H1 (cell line): ENCODE results near the gene HSPA1A. TPM values are rescaled to one million over a fixed set of nuclear protein-coding genes. Genes with fewer than 3 reads are reported as not detected.

ENCODE experiments used
- CTCF ChIA-PET: fragments of 300-600 bp; sonication (Branson Sonifier 250); formaldehyde crosslinking; loops from one replicate; lab custom pipeline; 2021; ENCODE audit not compliant: partially characterized antibody; lab: Charles Lee
- POLR2A ChIA-PET: fragments of 300-600 bp; sonication (Branson Sonifier 250); formaldehyde crosslinking; loops from one replicate; lab custom pipeline; 2021; ENCODE audit warnings: inconsistent platforms; ENCODE audit not compliant: partially characterized antibody; lab: Charles Lee
- DNase-seq, 2 experiments: peaks; one replicate each; pipeline versions ENCODE4 v3.0.0 to v3.0.0-alpha.2; 2010 to 2022; ENCODE audit warnings: low spot score in 2 of 2, low read depth in 1 of 2, mixed read lengths in 1 of 2
- FAIRE-seq: peaks from 2 replicates; lab custom pipeline; 2011; peaks lifted over from hg19 to GRCh38; lab: Jason Lieb, UNC
- H2AFZ ChIP-seq: 2 replicates; pipeline ENCODE4 v1.8.1; 2012; ENCODE audit warnings: low read length, inconsistent platforms
- H2AK5ac ChIP-seq: 2 replicates; pipeline ENCODE4 v1.6.1; 2013; ENCODE audit warnings: low read depth, low read length
- H2BK120ac ChIP-seq: replicated peaks from 2 replicates; pipeline ENCODE3; 2013; ENCODE audit warnings: low read depth, low read length, inconsistent platforms
- H2BK12ac ChIP-seq: 2 replicates; pipeline ENCODE4 v1.6.1; 2013; ENCODE audit warnings: low read depth, low read length
- H2BK15ac ChIP-seq: 2 replicates; pipeline ENCODE4 v1.6.1; 2013; ENCODE audit warnings: low read length
- H2BK20ac ChIP-seq: 2 replicates; pipeline ENCODE4 v1.6.1; 2013; ENCODE audit warnings: low read length
- H2BK5ac ChIP-seq: 2 replicates; pipeline ENCODE4 v1.6.1; 2013; ENCODE audit warnings: low read depth, low read length
- H3K14ac ChIP-seq: 2 replicates; pipeline ENCODE4 v1.6.1; 2013; ENCODE audit warnings: inconsistent platforms; ENCODE audit not compliant: insufficient read length
- H3K18ac ChIP-seq: 2 replicates; pipeline ENCODE4 v1.6.1; 2013; ENCODE audit warnings: low read length; ENCODE audit errors: extremely low read depth
- H3K23ac ChIP-seq: 2 replicates; pipeline ENCODE4 v1.6.1; 2013; ENCODE audit warnings: inconsistent platforms; ENCODE audit not compliant: insufficient read length
- H3K23me2 ChIP-seq: 2 replicates; pipeline ENCODE4 v1.6.1; 2013; ENCODE audit warnings: low read depth, low read length
- H3K27ac ChIP-seq: 2 replicates; pipeline ENCODE4 v1.6.1; 2011; ENCODE audit warnings: low read depth, low read length, inconsistent platforms
- H3K27me3 ChIP-seq, 4 experiments: replicated peaks in 1 of 4; 1 replicate in 1 of 4; 2 replicates in 3 of 4; pipeline versions ENCODE4 v1.6.1 to v1.8.1; 2011 to 2013; ENCODE audit warnings: low read length in 3 of 4, mild to moderate bottlenecking in 3 of 4, inconsistent platforms in 2 of 4, mixed read lengths in 2 of 4, moderate library complexity in 1 of 4; ENCODE audit not compliant: control insufficient read depth in 3 of 4, insufficient read depth in 3 of 4; ENCODE audit errors: extremely low read depth in 1 of 4
- H3K36me3 ChIP-seq, 4 experiments: 2 replicates each; pipeline versions ENCODE4 v1.6.1 to v1.8.1; 2011 to 2013; ENCODE audit warnings: mild to moderate bottlenecking in 4 of 4, low read length in 3 of 4, moderate library complexity in 2 of 4, control low read depth in 1 of 4, inconsistent platforms in 1 of 4; ENCODE audit not compliant: insufficient read depth in 4 of 4, control insufficient read depth in 2 of 4
- H3K4ac ChIP-seq: replicated peaks from 2 replicates; pipeline ENCODE3; 2013; ENCODE audit warnings: low read length, low read depth, mixed read lengths, inconsistent platforms; ENCODE audit not compliant: insufficient read length
- H3K4me1 ChIP-seq, 4 experiments: replicated peaks in 1 of 4; 1 replicate in 1 of 4; 2 replicates in 3 of 4; pipeline versions ENCODE4 v1.6.1 to v1.8.1; 2011 to 2013; ENCODE audit warnings: low read length in 3 of 4, inconsistent platforms in 2 of 4, mixed read lengths in 1 of 4; ENCODE audit not compliant: insufficient read depth in 4 of 4, control insufficient read depth in 3 of 4
- H3K4me2 ChIP-seq, 2 experiments: 2 replicates each; pipeline versions ENCODE4 v1.6.1 to v1.8.1; 2011 to 2013; ENCODE audit warnings: low read depth in 2 of 2, low read length in 2 of 2, control low read depth in 1 of 2, inconsistent platforms in 1 of 2, mild to moderate bottlenecking in 1 of 2; ENCODE audit not compliant: insufficient read depth in 1 of 2
- H3K4me3 ChIP-seq, 4 experiments: fragments of 200-600, 300-600 bp in 1 of 4; sonication (generic), shearing (Covaris generic), sonication (Bioruptor Twin) in 1 of 4; 2 replicates each; pipeline versions ENCODE4 v1.5.1 to v1.8.1; 2011 to 2016; ENCODE audit warnings: low read length in 4 of 4, low read depth in 3 of 4, control low read depth in 2 of 4, inconsistent platforms in 2 of 4, mild to moderate bottlenecking in 2 of 4, mixed read lengths in 1 of 4, moderate library complexity in 1 of 4; ENCODE audit not compliant: insufficient read depth in 2 of 4; ENCODE audit errors: extremely low read depth in 1 of 4
- H3K56ac ChIP-seq: replicated peaks from 2 replicates; pipeline ENCODE3; 2013; ENCODE audit warnings: low read depth, mild to moderate bottlenecking, mixed read lengths, low read length, inconsistent platforms; ENCODE audit not compliant: insufficient read length
- H3K79me1 ChIP-seq: 2 replicates; pipeline ENCODE4 v1.6.1; 2013; ENCODE audit warnings: low read depth, low read length, control low read depth
- H3K79me2 ChIP-seq, 2 experiments: 2 replicates each; pipeline versions ENCODE4 v1.6.1 to v1.8.1; 2012 to 2013; ENCODE audit warnings: low read length in 2 of 2, mild to moderate bottlenecking in 2 of 2, inconsistent platforms in 1 of 2; ENCODE audit not compliant: insufficient read depth in 2 of 2, control insufficient read depth in 1 of 2
- H3K9ac ChIP-seq, 4 experiments: replicated peaks in 1 of 4; 1 replicate in 1 of 4; 2 replicates in 3 of 4; pipeline versions ENCODE4 v1.6.1 to v1.8.1; 2011 to 2013; ENCODE audit warnings: low read depth in 3 of 4, low read length in 3 of 4, control low read depth in 2 of 4, mild to moderate bottlenecking in 2 of 4, moderate library complexity in 2 of 4, inconsistent platforms in 1 of 4; ENCODE audit errors: extremely low read depth in 1 of 4
- H3K9me3 ChIP-seq, 2 experiments: 2 replicates each; pipeline versions ENCODE4 v1.6.1 to v1.8.1; 2012 to 2013; ENCODE audit warnings: mild to moderate bottlenecking in 2 of 2, moderate library complexity in 2 of 2, control low read depth in 1 of 2, inconsistent platforms in 1 of 2, low read depth in 1 of 2, low read length in 1 of 2, mixed read lengths in 1 of 2; ENCODE audit not compliant: insufficient read depth in 2 of 2
- H4K20me1 ChIP-seq, 2 experiments: replicated peaks in 1 of 2; 2 replicates each; pipeline versions ENCODE3 to v1.8.1; 2011 to 2013; ENCODE audit warnings: inconsistent platforms in 2 of 2, low read length in 2 of 2, mild to moderate bottlenecking in 1 of 2; ENCODE audit not compliant: insufficient read depth in 2 of 2, control insufficient read depth in 1 of 2
- H4K5ac ChIP-seq: 2 replicates; pipeline ENCODE4 v1.6.1; 2013; ENCODE audit warnings: low read length, low read depth, mixed read lengths, inconsistent platforms; ENCODE audit not compliant: insufficient read length
- H4K8ac ChIP-seq: 2 replicates; pipeline ENCODE4 v1.8.0; 2013; ENCODE audit warnings: mild to moderate bottlenecking, moderate library complexity, low read length, inconsistent platforms; ENCODE audit not compliant: insufficient read depth; ENCODE audit errors: extremely low read depth
- H4K91ac ChIP-seq: replicated peaks from 2 replicates; pipeline ENCODE3; 2013; ENCODE audit warnings: low read length, mixed read lengths, inconsistent platforms; ENCODE audit not compliant: insufficient read length
- CREB1 ChIP-seq: IDR thresholded peaks from 2 replicates; pipeline ENCODE4 v1.6.1; 2012; ENCODE audit warnings: inconsistent platforms
- E2F6 ChIP-seq: IDR thresholded peaks from 2 replicates; pipeline ENCODE4 v1.6.1; 2012; ENCODE audit warnings: inconsistent platforms
- PHF8 ChIP-seq: fragments of 200-600 bp; sonication (generic); conservative IDR thresholded peaks from 2 replicates; pipeline ENCODE4 v1.7.1; 2012; ENCODE audit warnings: low read depth, mild to moderate bottlenecking, inconsistent platforms, low read length, moderate library complexity
- RFX5 ChIP-seq: IDR thresholded peaks from 2 replicates; pipeline ENCODE4 v1.6.1; 2011; ENCODE audit warnings: low read depth, low read length, improper control_type of control experiment, borderline replicate concordance
- SAP30 ChIP-seq: fragments of 300-600 bp; sonication (generic); IDR thresholded peaks from 2 replicates; pipeline ENCODE4 v1.7.1; 2012; ENCODE audit warnings: low read length, moderate library complexity, mild to moderate bottlenecking, inconsistent platforms; ENCODE audit not compliant: insufficient read depth, insufficient replicate concordance
- SIN3A ChIP-seq, 2 experiments: IDR thresholded peaks in 1 of 2; conservative IDR thresholded peaks in 1 of 2; 2 replicates each; pipeline ENCODE4 v1.6.1; 2011 to 2012; ENCODE audit warnings: low read length in 2 of 2, improper control_type of control experiment in 1 of 2, low read depth in 1 of 2, mild to moderate bottlenecking in 1 of 2
- TBP ChIP-seq: IDR thresholded peaks from 2 replicates; pipeline ENCODE4 v1.6.1; 2011; ENCODE audit warnings: low read depth, low read length, improper control_type of control experiment
- WGBS, 2 experiments: shearing (Covaris generic) in 1 of 2; methylation state at CpG; one replicate each; pipeline versions ENCODE4 v1.1.6 to v1.1.7; 2013 to 2015; ENCODE audit warnings: low lambda C conversion rate in 2 of 2, mixed read lengths in 2 of 2, inconsistent platforms in 1 of 2, low coverage in 1 of 2, missing lambda C conversion rate in 1 of 2; ENCODE audit not compliant: insufficient replicate concordance in 2 of 2, insufficient coverage in 1 of 2, insufficient read length in 1 of 2; ENCODE audit errors: extremely low coverage in 1 of 2, missing lambda C conversion rate in 1 of 2; 5-methylcytosine and 5-hydroxymethylcytosine counted together
- polyA plus RNA-seq, 7 experiments: library from polyadenylated mRNA; depleted of rRNA in 3 of 7; stranded (reverse) in 5 of 7; unstranded in 2 of 7; fragments of >200 nt in 5 of 7; fragments of 200-250 nt in 2 of 7; gene quantifications; 1 replicate in 5 of 7; 2 replicates in 1 of 7; 4 replicates in 1 of 7; pipeline versions ENCODE4 v1.2.1 to v1.2.3, GENCODE V29; 2011 to 2013; ENCODE audit warnings: missing spikeins in 2 of 7, mixed read lengths in 2 of 7
- total RNA-seq: library from RNA; stranded (reverse); fragmentation: NEBNext Ultra II Directional; extraction: Animal tissue kit (Norgen Biotek cat#: 25700); gene quantifications from 2 replicates; pipeline ENCODE4 v1.2.1, GENCODE V29; 2021
- TF ChIP-seq, protein P1 (sequence below): IDR thresholded peaks from 2 replicates; pipeline ENCODE4 v1.6.1; 2011; ENCODE audit warnings: low read depth, mild to moderate bottlenecking, low read length; ENCODE audit not compliant: insufficient read depth

HSPA1A gene
- total and polyA plus RNA-seq, 2 of the 8 experiments (the other 6 are each of a cell fraction or from before 2014, with no cell fraction given) = 40.7 to 54.0 TPM

DNA sequence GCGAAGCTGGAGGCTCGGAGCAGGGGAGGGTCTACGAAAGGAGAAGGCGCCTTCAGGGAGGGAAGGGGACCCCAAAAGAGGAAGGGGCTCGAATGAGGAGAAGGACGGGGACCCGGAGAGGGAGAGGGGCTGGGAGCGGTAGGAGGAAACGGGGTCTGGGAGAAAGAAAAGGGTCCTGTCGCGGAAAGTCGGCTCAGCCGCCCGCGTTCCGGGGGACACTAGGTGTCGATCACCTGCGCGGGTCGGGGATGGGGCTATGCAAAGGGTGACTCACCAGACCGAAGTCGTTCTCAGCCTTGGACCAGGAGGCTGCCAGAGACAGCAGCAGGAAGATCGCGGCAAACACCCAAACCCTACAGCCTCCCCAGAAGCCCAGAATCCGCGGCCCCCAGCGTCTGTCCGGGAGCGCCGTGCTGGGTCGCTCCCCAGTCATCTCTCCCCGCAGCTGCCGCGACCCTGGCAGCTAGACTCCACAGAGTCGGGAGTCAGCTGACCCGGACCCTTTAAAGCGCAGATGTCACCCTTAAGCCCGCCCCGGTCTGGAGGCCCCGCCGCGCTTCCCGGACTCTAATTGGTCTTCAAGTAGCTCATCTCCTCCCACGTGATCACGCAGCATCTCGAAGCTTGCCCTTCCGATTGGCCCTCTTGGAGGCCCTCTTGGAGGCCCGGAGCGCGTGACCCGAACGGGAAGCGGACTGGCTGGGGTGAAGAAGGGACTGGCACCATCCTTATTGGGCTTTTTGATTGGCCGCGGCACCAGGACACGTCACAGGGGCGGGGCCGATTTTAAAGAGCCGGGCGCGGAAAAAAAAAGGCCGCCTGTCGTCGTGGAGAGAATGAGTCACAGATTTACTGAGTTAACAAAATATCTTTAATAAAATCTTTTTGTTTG lies 47.2 kb downstream of the HSPA1A start, which contains the start of gene NEU1:
TSS of gene NEU1 (minus strand) at position 478 of the 892 bp plus-strand sequence. CDS start at position 433, 45 bp downstream.
- peaks cover 8% of the 10 kb centered on the region; the same call in 1 of the 2 replicates for H3K23me2 ChIP-seq
- peak; percentile 97 to 99 for DNase-seq
- peak within 1 kb of the TSS; percentile 44; the same call in 1 of the 2 replicates for H3K18ac ChIP-seq
- H3K9me3 ChIP-seq = no peaks in the 10 kb centered on the region
- no peaks in the 10 kb centered on the region for H4K20me1 ChIP-seq
- no peak within 1 kb of the TSS for H2BK12ac ChIP-seq
- WGBS, 2 experiments = 3% methylated on average over 61 of the region's 64 CpGs; no CpG with 5 or more reads in 1 of the 2 experiments
- H4K8ac ChIP-seq = no peak within 1 kb of the TSS; the same call in none of the 2 replicates
- peak within 1 kb of the TSS; percentile 31; the same call in 1 of the 2 replicates for H3K27ac ChIP-seq
- CTCF ChIA-PET = interaction anchor here (0.6 to 1.6 kb wide), 6 partner anchors 10 to 93 kb away, joined by 3 to 4 read pairs (median 3); partner anchors contain the start of gene VARS1
- no peaks in the 10 kb centered on the region for H3K79me2 ChIP-seq
- 0 out of 7 replicates have a peak, but pooled peaks cover 0 to 3% (median 0%) of the 10 kb centered on the region in 4 experiments for H3K27me3 ChIP-seq
- peak within 1 kb of the TSS; percentile 44 for H3K4ac ChIP-seq
- peak within 1 kb of the TSS in 3 of 4 experiments; percentile 62 to 66 (median 63); a peak in 6 of 7 replicates for H3K9ac ChIP-seq
- H3K14ac ChIP-seq = no peak within 1 kb of the TSS
- H4K5ac ChIP-seq = peak within 1 kb of the TSS; percentile 96
- H3K36me3 ChIP-seq = peaks cover 0 to 17% (median 3%) of the 10 kb centered on the region in 4 experiments; a peak in 4 of 8 replicates
- peak within 1 kb of the TSS; percentile 73 to 96 (median 78) for H3K4me3 ChIP-seq
- POLR2A ChIA-PET = interaction anchor here (0.6 to 6.7 kb wide), 28 partner anchors 9 to 321 kb away, joined by 3 to 71 read pairs (median 6); partner anchors contain the start of genes ATP6V1G2, BAG6, DDAH2 and DDX39B
- H2BK5ac ChIP-seq = no peak within 1 kb of the TSS
- no peak within 1 kb of the TSS for H2BK15ac ChIP-seq
- H3K23ac ChIP-seq = no peak within 1 kb of the TSS
- H3K56ac ChIP-seq = peak within 1 kb of the TSS; percentile 64
- peak within 1 kb of the TSS; percentile 15; the same call in 1 of the 2 replicates for H2AK5ac ChIP-seq
- H3K4me1 ChIP-seq = peaks cover 0 to 12% (median 0%) of the 10 kb centered on the region in 4 experiments; a peak in 4 of 7 replicates
- peak within 1 kb of the TSS; percentile 92 to 98 for H3K4me2 ChIP-seq
- H4K91ac ChIP-seq = peak within 1 kb of the TSS; percentile 69
- no peak within 1 kb of the TSS for H2BK20ac ChIP-seq
- H2AFZ ChIP-seq = no peak within 1 kb of the TSS; the same call in 1 of the 2 replicates
- 0 out of 2 replicates have a peak, but pooled peaks cover 2% of the 10 kb centered on the region for H3K79me1 ChIP-seq
- FAIRE-seq = peak; percentile 50
- no peak within 1 kb of the TSS for H2BK120ac ChIP-seq
- TF ChIP-seq SAP30 (peak; percentile 73), PHF8 (peak; percentile 67), TBP (peak; percentile 92), RFX5 (no peak), E2F6 (peak; percentile 78), SIN3A (conservative IDR thresholded peaks at IDR 0.05 in 1 of 2, IDR thresholded peaks at IDR 0.05 in 1 of 2; ENCODE audit: low read depth in 1 of 2, low read length in 2 of 2) (peak; percentile 90 to 96; a peak in 3 of 4 replicates), CREB1 (peak; percentile 74)
- TF ChIP-seq, protein P1, sequence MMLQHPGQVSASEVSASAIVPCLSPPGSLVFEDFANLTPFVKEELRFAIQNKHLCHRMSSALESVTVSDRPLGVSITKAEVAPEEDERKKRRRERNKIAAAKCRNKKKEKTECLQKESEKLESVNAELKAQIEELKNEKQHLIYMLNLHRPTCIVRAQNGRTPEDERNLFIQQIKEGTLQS = peak; percentile 73
